ENCODE measurements around the gene PGP. TPM values are rescaled to one million over a fixed set of nuclear protein-coding genes. Genes with fewer than 3 reads are reported as not detected.

Gene PGP
- total RNA-seq, 2 donors from 2014 or later, result 31.0 to 32.0 TPM

DNA sequence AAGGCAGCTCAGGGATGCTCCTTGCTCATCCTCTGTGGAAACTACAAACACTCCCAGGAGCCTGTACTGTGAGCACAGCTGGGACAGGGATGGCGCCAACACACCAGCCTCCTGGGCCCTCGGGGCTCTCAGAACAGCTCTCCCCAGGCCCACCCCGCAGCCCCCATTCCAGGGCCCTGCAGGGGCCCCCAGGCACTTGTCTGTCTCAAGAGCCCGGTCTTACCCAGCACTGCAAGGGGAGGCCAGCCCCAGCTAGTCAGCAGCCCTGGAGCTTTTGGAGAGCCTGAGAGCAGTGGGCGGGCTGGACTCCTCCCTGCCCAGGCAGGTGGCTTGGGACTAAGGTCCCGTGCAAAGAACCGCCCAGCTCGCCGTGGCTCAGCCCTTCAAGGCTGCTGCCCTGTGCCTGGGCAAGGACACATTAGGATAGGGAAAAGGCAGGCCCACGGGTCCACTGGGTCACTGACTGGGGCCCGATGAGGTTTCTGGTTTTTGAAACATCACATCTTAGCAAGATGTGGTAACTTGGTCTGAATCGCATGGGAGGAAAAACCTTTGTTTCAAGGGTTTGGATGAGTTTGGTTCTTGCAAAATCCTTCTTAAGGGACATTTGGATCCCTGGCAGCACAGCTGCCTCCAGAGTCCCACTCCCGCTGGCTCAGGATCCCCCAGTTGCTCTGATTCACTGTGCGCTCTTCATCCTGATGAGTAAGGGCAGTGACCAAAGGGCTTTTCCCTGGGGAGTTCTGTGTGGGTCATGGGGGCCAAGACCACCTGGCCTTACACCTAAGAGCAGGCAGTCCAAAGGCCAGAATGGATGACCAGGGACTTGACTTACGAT, 24.4 kb upstream of the PGP start:
- Histone ChIP-seq H3K27ac (ENCODE audit: low read depth, low read length) (no peak overlapping the region), H3K4me3 (ENCODE audit: low read length) (no peak overlapping the region), H3K27me3 (ENCODE audit: control insufficient read depth, insufficient read depth, low read length, poor library complexity, severe bottlenecking) (peaks cover 25% of the 10 kb centered on the region), H3K4me1 (ENCODE audit: control insufficient read depth, insufficient read depth, low read length) (no peaks in the 10 kb centered on the region), H3K36me3 (ENCODE audit: control insufficient read depth, insufficient read depth, low read length) (peaks cover 21% of the 10 kb centered on the region), H3K9ac (ENCODE audit: extremely low read depth, low read length, poor library complexity, severe bottlenecking) (no peak overlapping the region), H3K9me3 (ENCODE audit: control insufficient read depth, low read length) (no peaks in the 10 kb centered on the region)
- 76 to 79% methylated on average over 9 to 15 of the region's 15 CpGs for WGBS, 2 experiments (ENCODE audit: insufficient coverage in 1 of 2, insufficient read length in 1 of 2)
- TF ChIP-seq, protein P1, sequence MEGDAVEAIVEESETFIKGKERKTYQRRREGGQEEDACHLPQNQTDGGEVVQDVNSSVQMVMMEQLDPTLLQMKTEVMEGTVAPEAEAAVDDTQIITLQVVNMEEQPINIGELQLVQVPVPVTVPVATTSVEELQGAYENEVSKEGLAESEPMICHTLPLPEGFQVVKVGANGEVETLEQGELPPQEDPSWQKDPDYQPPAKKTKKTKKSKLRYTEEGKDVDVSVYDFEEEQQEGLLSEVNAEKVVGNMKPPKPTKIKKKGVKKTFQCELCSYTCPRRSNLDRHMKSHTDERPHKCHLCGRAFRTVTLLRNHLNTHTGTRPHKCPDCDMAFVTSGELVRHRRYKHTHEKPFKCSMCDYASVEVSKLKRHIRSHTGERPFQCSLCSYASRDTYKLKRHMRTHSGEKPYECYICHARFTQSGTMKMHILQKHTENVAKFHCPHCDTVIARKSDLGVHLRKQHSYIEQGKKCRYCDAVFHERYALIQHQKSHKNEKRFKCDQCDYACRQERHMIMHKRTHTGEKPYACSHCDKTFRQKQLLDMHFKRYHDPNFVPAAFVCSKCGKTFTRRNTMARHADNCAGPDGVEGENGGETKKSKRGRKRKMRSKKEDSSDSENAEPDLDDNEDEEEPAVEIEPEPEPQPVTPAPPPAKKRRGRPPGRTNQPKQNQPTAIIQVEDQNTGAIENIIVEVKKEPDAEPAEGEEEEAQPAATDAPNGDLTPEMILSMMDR (conservative IDR thresholded peaks at IDR 0.05), result no peak
- no peaks in the 10 kb centered on the region for H3K9me3 Mint-ChIP-seq
- no peak overlapping the region for H3K4me3 Mint-ChIP-seq
- DNase-seq, result peak; percentile 70
- no peaks in the 10 kb centered on the region for H3K4me1 Mint-ChIP-seq
- H3K27me3 Mint-ChIP-seq (ENCODE audit: insufficient read depth), result peaks cover 22% of the 10 kb centered on the region
- peaks cover 24% of the 10 kb centered on the region for H3K36me3 Mint-ChIP-seq (ENCODE audit: low read depth)
- H3K27ac Mint-ChIP-seq, result no peak overlapping the region

GRCh38 chr16:2238150-2238837, 23.7 kb upstream of the PGP start:
- no peak overlapping the region for H3K9ac ChIP-seq (ENCODE audit: extremely low read depth, low read length, poor library complexity, severe bottlenecking)
- WGBS, 2 experiments (ENCODE audit: insufficient coverage in 1 of 2, insufficient read length in 1 of 2), result 71 to 75% methylated on average over 10 to 18 of the region's 18 CpGs
- H3K27ac ChIP-seq (ENCODE audit: low read depth, low read length), result no peak overlapping the region
- Mint-ChIP-seq H3K4me1 (no peaks in the 10 kb centered on the region), H3K4me3 (no peak overlapping the region), H3K9me3 (no peaks in the 10 kb centered on the region), H3K27me3 (ENCODE audit: insufficient read depth) (peaks cover 22% of the 10 kb centered on the region), H3K27ac (no peak overlapping the region), H3K36me3 (ENCODE audit: low read depth) (peaks cover 20% of the 10 kb centered on the region)
- H3K4me1 ChIP-seq (ENCODE audit: control insufficient read depth, insufficient read depth, low read length), result no peaks in the 10 kb centered on the region
- H3K9me3 ChIP-seq (ENCODE audit: control insufficient read depth, low read length), result no peaks in the 10 kb centered on the region
- H3K27me3 ChIP-seq (ENCODE audit: control insufficient read depth, insufficient read depth, low read length, poor library complexity, severe bottlenecking), result peaks cover 25% of the 10 kb centered on the region
- no peak for DNase-seq
- H3K36me3 ChIP-seq (ENCODE audit: control insufficient read depth, insufficient read depth, low read length), result peaks cover 17% of the 10 kb centered on the region
- H3K4me3 ChIP-seq (ENCODE audit: low read length), result no peak overlapping the region
- TF ChIP-seq, protein P1 (conservative IDR thresholded peaks at IDR 0.05), result no peak

DNA sequence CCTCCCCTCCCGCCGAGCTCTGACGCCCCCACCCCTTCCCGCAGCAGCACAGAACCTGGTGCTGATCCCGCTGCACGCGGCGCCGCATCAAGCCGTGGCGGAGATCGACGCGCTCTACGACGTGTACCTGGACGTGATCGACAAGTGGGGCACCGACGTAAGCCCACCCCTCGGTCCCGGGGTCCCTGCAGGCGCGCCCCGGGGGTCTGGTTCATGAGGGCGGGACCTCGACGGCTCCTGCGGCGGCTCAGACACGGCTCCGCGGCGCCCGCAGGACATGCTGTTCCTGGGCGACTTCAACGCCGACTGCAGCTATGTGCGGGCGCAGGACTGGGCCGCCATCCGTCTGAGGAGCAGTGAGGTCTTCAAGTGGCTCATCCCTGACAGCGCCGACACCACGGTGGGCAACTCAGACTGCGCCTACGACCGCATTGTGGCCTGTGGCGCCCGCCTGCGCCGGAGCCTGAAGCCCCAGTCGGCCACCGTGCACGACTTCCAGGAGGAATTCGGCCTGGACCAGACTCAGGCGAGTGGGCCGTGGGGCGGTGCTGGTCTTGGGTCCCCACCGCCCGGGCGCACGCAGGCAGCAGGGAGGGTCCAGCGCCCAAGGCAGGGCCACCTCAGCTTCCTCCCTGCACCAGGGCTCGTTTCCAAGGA, 23.0 kb upstream of the PGP start:
- DNase-seq, result peak; percentile 79
- Mint-ChIP-seq H3K4me3 (peak overlapping the region; percentile 38), H3K4me1 (no peaks in the 10 kb centered on the region), H3K36me3 (ENCODE audit: low read depth) (peaks cover 18% of the 10 kb centered on the region), H3K27ac (no peak overlapping the region), H3K27me3 (ENCODE audit: insufficient read depth) (peaks cover 22% of the 10 kb centered on the region), H3K9me3 (no peaks in the 10 kb centered on the region)
- TF ChIP-seq, protein P1 (conservative IDR thresholded peaks at IDR 0.05), result no peak
- Histone ChIP-seq H3K4me3 (ENCODE audit: low read length) (no peak overlapping the region), H3K36me3 (ENCODE audit: control insufficient read depth, insufficient read depth, low read length) (peaks cover 15% of the 10 kb centered on the region), H3K27ac (ENCODE audit: low read depth, low read length) (no peak overlapping the region), H3K9ac (ENCODE audit: extremely low read depth, low read length, poor library complexity, severe bottlenecking) (no peak overlapping the region), H3K27me3 (ENCODE audit: control insufficient read depth, insufficient read depth, low read length, poor library complexity, severe bottlenecking) (peaks cover 25% of the 10 kb centered on the region), H3K4me1 (ENCODE audit: control insufficient read depth, insufficient read depth, low read length) (no peaks in the 10 kb centered on the region), H3K9me3 (ENCODE audit: control insufficient read depth, low read length) (no peaks in the 10 kb centered on the region)
- 23 to 47% methylated on average over 34 to 65 of the region's 65 CpGs for WGBS, 2 experiments (ENCODE audit: insufficient coverage in 1 of 2, insufficient read length in 1 of 2)
